Astrocyte (in vitro differentiated cells and primary cell): ENCODE measurements around the gene MTCH1.
"Not testable (repeated sequence)": the region's sequence is repeated elsewhere in the genome, so short reads cannot be mapped to it uniquely, and the experiment has no call there.

Source experiments
- EZH2 ChIP-seq: IDR thresholded peaks from 2 replicates; pipeline ENCODE4 v1.6.1; 2012; ENCODE audit warnings: mild to moderate bottlenecking, low read length, inconsistent platforms; ENCODE audit not compliant: insufficient read depth
- TF ChIP-seq, protein P1 (sequence below): IDR thresholded peaks from 2 replicates; pipeline ENCODE4 v1.5.1; 2011; ENCODE audit warnings: low read depth, mild to moderate bottlenecking, inconsistent platforms, low read length, moderate library complexity; ENCODE audit not compliant: insufficient read depth

DNA sequence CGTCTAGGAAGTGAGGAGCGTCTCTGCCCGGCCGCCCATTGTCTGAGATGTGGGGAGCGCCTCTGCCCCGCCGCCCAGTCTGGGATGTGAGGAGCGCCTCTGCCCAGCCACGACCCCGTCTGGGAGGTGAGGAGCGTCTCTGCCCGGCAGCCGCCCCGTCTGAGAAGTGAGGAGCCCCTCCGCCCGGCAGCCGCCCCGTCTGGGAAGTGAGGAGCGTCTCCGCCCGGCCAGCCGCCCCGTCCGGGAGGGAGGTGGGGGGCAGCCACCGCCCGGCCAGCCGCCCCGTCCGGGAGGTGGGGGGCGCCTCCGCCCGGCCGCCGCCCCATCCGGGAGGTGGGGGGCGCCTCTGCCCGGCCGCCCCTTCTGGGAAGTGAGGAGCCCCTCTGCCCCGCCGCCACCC is 44.4 kb downstream of the MTCH1 start:
- TF ChIP-seq, protein P1, sequence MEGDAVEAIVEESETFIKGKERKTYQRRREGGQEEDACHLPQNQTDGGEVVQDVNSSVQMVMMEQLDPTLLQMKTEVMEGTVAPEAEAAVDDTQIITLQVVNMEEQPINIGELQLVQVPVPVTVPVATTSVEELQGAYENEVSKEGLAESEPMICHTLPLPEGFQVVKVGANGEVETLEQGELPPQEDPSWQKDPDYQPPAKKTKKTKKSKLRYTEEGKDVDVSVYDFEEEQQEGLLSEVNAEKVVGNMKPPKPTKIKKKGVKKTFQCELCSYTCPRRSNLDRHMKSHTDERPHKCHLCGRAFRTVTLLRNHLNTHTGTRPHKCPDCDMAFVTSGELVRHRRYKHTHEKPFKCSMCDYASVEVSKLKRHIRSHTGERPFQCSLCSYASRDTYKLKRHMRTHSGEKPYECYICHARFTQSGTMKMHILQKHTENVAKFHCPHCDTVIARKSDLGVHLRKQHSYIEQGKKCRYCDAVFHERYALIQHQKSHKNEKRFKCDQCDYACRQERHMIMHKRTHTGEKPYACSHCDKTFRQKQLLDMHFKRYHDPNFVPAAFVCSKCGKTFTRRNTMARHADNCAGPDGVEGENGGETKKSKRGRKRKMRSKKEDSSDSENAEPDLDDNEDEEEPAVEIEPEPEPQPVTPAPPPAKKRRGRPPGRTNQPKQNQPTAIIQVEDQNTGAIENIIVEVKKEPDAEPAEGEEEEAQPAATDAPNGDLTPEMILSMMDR = not testable (repeated sequence)
- TF ChIP-seq EZH2 = not testable (repeated sequence)
